ENCODE data around the gene TXNDC15. TPM values are rescaled to one million over a fixed set of nuclear protein-coding genes. Genes with fewer than 3 reads are reported as not detected.
A peak's percentile ranks its signal among the peaks of the same experiment; 100 is the strongest.
"Not testable (repeated sequence)": the region's sequence is repeated elsewhere in the genome, so short reads cannot be mapped to it uniquely, and the experiment has no call there.

TXNDC15 gene
- total RNA-seq, 4 donors from 2014 or later, result 20.2 to 43.9 (median 35.2) TPM

DNA sequence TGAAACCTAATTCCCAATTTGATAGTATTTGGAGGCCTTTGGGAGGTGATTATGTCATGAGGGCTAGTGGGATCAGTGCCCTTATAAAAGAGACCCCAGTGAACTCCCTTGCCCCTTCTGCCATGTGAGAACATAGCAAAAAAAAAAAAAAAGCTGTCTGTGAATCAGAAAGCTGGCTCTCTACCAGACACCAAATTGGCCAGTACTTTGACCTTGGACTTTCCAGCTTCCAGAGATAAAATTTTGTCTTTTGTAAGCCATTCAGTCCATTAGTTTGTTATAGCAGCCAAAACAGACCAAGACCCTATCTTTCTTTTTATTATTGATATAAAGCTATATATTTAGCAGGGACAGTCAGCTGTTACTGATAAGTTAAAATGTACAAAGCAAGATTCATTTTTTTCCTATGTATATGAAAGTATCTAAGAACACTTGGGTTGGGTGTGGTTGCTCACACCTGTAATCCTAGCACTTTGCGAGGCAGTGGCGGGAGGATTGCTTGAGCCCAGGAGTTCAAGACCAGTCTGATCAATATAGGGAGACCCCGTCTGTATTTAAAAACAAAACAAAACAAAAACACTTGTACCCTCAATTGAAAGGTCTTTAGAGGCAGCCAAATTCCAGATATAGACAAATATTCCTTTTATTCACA is 36.5 kb upstream of the TXNDC15 start:
- intact Hi-C loops (cut with DNase I), result no loop called here
- no peak for DNase-seq
- H3K27me3 ChIP-seq, result no peaks in the 10 kb centered on the region
- TF ChIP-seq, protein P1, sequence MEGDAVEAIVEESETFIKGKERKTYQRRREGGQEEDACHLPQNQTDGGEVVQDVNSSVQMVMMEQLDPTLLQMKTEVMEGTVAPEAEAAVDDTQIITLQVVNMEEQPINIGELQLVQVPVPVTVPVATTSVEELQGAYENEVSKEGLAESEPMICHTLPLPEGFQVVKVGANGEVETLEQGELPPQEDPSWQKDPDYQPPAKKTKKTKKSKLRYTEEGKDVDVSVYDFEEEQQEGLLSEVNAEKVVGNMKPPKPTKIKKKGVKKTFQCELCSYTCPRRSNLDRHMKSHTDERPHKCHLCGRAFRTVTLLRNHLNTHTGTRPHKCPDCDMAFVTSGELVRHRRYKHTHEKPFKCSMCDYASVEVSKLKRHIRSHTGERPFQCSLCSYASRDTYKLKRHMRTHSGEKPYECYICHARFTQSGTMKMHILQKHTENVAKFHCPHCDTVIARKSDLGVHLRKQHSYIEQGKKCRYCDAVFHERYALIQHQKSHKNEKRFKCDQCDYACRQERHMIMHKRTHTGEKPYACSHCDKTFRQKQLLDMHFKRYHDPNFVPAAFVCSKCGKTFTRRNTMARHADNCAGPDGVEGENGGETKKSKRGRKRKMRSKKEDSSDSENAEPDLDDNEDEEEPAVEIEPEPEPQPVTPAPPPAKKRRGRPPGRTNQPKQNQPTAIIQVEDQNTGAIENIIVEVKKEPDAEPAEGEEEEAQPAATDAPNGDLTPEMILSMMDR (IDR thresholded peaks at IDR 0.05), result no peak
- TF ChIP-seq POLR2A (IDR thresholded peaks at IDR 0.05), result no peak
- no peaks in the 10 kb centered on the region for H3K4me1 ChIP-seq
- WGBS, 2 donors, result 87 to 92% methylated on average over 3 of the region's 3 CpGs
- H3K27ac ChIP-seq, result no peak overlapping the region
- peaks cover 0 to 85% (median 4%) of the 10 kb centered on the region in 3 donors for H3K36me3 ChIP-seq
- H3K9me3 ChIP-seq, result no peaks in the 10 kb centered on the region
- no peak overlapping the region for H3K4me3 ChIP-seq

DNA sequence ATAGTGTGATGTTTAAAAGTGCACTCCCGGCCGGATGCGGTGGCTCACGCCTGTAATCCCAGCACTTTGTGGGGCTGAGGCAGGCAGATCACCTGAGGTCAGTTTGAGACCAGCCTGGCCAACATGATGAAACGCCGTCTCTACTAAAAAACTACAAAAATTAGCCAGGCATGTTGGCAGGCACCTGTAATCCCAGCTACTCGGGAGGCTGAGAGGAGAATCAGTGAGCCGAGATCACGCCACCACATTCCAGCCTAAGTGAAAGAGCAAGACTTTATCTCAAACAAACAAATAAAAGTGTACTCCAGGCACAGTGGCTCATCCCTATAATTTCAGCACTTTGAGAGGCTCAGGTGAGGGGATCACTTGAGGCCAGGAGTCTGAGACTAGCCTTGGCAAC is 35.8 kb upstream of the TXNDC15 start:
- intact Hi-C loops (cut with DNase I); H3K4me1 ChIP-seq; H3K27me3 ChIP-seq; DNase-seq; H3K4me3 ChIP-seq; H3K27ac ChIP-seq; H3K9me3 ChIP-seq: not testable (repeated sequence)
- 93 to 95% methylated on average over 8 to 9 of the region's 9 CpGs for WGBS, 2 donors
- peaks cover 0 to 78% (median 4%) of the 10 kb centered on the region in 3 donors for H3K36me3 ChIP-seq

DNA sequence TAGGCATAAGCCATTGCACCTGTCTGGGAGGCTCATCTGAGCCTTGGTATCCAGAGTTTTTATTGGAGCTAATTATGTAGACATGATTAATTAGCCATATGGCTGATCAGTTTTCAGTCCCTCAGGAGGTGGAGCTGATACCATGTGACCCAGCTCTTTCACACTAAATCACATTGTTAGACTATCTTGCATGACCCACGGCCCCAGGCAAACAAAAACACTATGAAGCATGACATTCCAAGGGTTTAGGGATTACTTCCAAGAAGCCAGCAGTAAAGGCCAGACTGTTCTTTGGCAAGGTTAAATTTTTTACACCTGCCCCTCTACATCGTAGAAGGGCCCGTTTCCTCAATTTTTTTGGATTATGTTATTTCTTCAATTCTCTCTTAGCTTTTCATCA is 33.4 kb upstream of the TXNDC15 start:
- no peak for DNase-seq
- Histone ChIP-seq H3K27ac (no peak overlapping the region), H3K27me3 (no peaks in the 10 kb centered on the region), H3K4me1 (peaks cover 6 to 8% (median 6%) of the 10 kb centered on the region in 3 donors), H3K36me3 (peaks cover 0 to 54% (median 4%) of the 10 kb centered on the region in 3 donors), H3K4me3 (no peak overlapping the region), H3K9me3 (no peaks in the 10 kb centered on the region)
- intact Hi-C loops (cut with DNase I), result no loop called here
- WGBS, 2 donors, result 81 to 89% methylated on average over 3 of the region's 3 CpGs
- TF ChIP-seq, protein P1 (IDR thresholded peaks at IDR 0.05), result no peak
- TF ChIP-seq POLR2A (IDR thresholded peaks at IDR 0.05), result no peak

DNA sequence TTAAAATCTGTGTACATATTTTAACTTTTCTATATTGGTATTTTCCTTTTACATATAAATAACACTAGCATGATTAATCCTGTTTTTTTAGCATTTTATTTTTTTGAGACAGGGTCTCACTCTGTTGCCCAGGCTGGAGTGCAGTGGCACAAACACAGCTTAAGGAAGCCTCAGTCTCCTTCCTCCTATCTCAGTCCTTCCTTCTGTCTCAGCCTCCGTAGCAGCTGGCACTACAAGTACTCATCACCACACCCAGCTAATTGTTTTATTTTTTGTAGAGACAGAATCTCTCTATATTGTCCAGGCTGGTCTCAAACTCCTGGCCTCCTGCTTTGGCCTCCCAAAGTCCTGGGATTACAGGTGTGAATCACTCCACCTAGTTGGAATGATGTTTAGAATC is 29.9 kb upstream of the TXNDC15 start:
- Histone ChIP-seq H3K27ac (no peak overlapping the region), H3K4me3 (no peak overlapping the region), H3K9me3 (no peaks in the 10 kb centered on the region), H3K4me1 (peaks cover 18 to 34% (median 22%) of the 10 kb centered on the region in 3 donors), H3K27me3 (no peaks in the 10 kb centered on the region), H3K36me3 (peaks cover 0 to 33% (median 4%) of the 10 kb centered on the region in 3 donors)
- DNase-seq, result no peak
- intact Hi-C loops (cut with DNase I), result no loop called here
- TF ChIP-seq POLR2A (IDR thresholded peaks at IDR 0.05), result no peak
- TF ChIP-seq, protein P1 (IDR thresholded peaks at IDR 0.05), result no peak
- WGBS, 2 donors, result 78 to 88% methylated on average over 1 of the region's 1 CpG

DNA sequence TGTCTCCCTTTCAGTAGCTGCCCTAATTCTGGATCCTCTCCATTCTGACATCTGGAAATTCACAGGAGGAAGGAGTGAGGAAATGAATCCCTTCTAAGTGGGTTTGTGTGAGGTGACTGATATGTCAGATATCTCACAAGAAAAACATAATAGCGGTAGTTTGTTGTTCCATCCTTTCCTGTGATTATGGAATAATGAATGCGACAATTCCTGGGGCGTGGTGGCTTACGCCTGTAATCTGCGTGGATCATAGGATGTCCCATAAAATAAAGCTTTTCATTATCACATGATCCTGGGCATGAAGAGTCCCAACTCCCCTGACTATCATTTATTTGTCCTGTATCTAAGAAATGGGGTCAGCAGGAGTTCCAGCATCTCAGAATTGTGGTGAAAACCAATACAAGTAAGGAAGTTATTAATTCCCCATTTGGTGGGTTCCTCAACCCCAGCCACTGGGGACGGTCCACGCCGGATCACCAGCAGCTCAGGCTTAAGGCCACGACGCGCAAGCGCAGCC is 28.8 kb upstream of the TXNDC15 start:
- Histone ChIP-seq H3K4me1 (peaks cover 18 to 46% (median 30%) of the 10 kb centered on the region in 3 donors), H3K27ac (peak overlapping the region; percentile 95 to 98 (median 96)), H3K9me3 (no peaks in the 10 kb centered on the region), H3K27me3 (no peaks in the 10 kb centered on the region), H3K36me3 (peaks cover 0 to 28% (median 0%) of the 10 kb centered on the region in 3 donors), H3K4me3 (peak overlapping the region; percentile 86 to 93 (median 89))
- 15 to 39% methylated on average over 5 of the region's 12 CpGs for WGBS, 2 donors
- intact Hi-C loops (cut with DNase I), result no loop called here
- DNase-seq, result no peak
- TF ChIP-seq POLR2A (IDR thresholded peaks at IDR 0.05), result no peak
- TF ChIP-seq, protein P1 (IDR thresholded peaks at IDR 0.05), result no peak

Data from esophagus squamous epithelium (tissue), 5 donors.